Hematopoietic multipotent progenitor cell treated with erythropoietin and hydrocortisone succinate and interleukin-3 and kit ligand, for 17 days (in vitro differentiated cells): ENCODE data around the gene SLC66A1.

ENCODE experiments used
- DNase-seq: peaks from one replicate; pipeline ENCODE4 v3.0.0-alpha.2; 2015; ENCODE audit warnings: low spot score

Gene SLC66A1

GRCh38 chr1:19325958-19326747 is 14.0 kb downstream of the SLC66A1 start:
- DNase-seq: no peak

GRCh38 chr1:19326748-19327065 is 14.6 kb downstream of the SLC66A1 start:
- DNase-seq: no peak

DNA sequence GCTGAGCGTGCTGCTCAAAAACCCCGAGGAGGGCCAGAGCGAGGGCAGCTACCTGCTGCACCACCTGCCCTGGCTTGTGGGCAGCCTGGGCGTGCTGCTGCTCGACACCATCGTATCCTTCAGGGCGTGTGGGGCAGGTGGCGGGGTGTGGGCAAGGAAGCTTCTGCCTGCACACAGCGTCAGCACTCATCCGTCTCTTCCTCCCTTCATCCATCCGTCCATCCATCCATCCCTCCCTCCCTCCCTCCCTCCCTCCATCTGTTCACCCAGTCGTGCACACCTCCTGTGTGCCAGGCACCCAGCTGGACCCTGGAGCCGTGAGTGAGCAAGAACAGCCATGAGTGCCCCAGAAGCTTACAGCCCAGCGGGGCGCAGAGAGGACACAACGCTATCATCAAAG is 15.2 kb downstream of the SLC66A1 start:
- DNase-seq: no peak

- DNase-seq: no peak
Observed at GRCh38 chr1:19327736-19328135, 15.6 kb downstream of the SLC66A1 start.

GRCh38 chr1:19328486-19328885 is 16.4 kb downstream of the SLC66A1 start:
- DNase-seq: no peak

GRCh38 chr1:19329188-19329587 is 17.1 kb downstream of the SLC66A1 start:
- DNase-seq: no peak

DNA sequence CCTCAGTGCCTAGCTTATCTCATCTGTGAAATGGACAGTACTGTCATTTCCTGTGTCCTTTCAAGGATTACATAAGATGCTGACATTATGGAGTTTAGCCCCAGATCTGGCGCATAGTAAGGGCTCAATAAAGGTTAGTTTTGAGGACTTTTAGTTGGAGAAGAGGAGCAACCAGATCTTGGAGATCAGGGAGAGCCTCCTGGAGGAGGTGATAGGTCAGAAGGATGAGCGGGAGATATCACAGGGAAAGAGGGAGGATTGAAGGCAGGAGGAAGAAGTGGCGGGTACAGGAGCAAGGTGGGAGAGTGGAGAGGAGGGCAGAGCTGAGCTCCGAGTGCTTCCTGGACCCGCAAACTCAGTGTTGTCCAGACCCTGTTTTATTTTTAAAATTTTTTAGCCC is 17.5 kb downstream of the SLC66A1 start:
- DNase-seq: no peak

DNA sequence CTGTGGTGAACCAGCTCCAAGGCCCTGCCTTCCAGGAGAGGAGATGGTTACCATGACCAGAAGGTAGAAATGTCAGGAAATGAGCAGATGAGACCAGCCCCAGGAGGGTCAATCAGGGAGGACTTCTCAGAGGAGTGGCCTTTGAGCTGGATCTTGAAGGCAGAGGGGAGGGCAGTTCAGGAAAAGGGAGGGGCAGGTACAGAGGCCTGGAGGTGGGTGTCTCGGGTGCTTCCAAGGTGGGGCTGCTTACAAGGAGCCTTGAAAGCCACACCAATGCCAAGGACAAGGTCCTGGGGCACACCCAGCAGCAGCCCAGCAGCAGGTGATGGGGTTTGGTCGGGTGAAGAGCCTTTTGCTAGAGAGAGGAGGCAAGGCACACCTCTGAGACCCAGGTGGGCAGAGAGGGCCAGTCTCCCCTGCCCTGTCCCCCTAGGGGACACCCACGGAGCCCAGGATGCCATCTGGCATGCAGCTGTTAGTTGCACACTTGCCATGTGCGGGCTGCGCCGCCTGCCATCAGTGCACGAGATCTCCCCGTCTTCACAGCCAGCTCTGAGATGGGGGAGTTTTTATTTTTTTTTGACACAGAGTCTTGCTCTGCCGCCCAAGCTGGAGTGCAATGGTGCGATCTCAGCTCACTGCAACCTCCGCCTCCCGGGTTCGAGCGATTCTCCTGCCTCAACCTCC is 18.5 kb downstream of the SLC66A1 start:
- no peak for DNase-seq

- DNase-seq: no peak
Observed at GRCh38 chr1:19331262-19331878, 19.2 kb downstream of the SLC66A1 start.

GRCh38 chr1:19332832-19333231 is 20.7 kb downstream of the SLC66A1 start:
- DNase-seq: no peak

- no peak for DNase-seq
Observed at GRCh38 chr1:19333587-19334354, 21.6 kb downstream of the SLC66A1 start.

GRCh38 chr1:19336543-19336942 is 24.4 kb downstream of the SLC66A1 start:
- no peak for DNase-seq

- DNase-seq: no peak
Observed at GRCh38 chr1:19337289-19337688, 25.2 kb downstream of the SLC66A1 start.

DNA sequence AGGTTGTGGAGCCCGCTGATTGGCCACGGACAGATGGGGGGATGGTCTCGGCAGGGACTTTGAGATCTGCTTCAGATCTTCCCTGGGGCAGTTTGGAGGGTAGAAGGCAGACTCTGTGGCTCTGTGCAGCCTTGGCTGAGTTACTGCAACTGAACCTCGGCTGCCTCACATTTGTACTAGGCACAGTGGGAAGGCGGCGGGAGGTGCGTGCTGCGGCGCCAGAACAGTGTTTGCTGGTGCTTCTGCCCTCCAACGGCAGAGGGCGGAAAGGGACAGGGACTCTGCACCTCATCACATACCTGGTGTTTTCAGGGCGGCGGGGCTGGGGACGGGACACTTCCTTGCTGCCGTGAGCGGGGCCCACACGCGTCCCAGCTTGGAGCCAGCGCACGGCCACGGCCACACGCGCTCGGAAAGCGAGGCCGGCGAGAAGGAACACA is 26.2 kb downstream of the SLC66A1 start:
- no peak for DNase-seq

- no peak for DNase-seq
Observed at GRCh38 chr1:19339214-19339861, 27.2 kb downstream of the SLC66A1 start.

DNA sequence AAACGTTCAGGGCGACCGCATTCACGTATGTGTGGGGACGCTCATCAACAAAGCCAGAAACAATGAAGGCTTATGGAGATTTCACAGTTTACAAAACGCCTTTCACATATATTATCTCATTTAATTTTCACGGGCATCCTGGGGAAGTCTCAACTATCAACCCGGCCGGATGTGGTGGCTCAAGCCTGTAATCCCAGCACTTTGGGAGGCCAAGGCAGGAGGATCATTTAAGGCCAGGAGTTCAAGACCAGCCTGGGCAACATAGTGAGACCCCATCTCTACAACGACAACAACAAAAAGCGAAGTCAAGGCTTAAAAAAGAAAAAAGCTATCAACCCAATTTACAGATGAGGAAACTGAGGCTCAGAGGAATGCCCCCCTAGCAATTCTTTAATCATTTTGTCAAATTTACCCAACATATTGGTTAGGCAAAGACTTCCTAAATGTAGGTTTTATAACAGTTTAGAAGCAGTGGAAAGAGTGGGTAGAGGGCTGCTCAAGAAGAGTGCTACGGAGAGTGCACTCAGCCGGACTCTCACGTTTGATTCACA is 28.3 kb downstream of the SLC66A1 start:
- DNase-seq: no peak

GRCh38 chr1:19341201-19342061 is 29.3 kb downstream of the SLC66A1 start:
- DNase-seq: peak; percentile 73

DNA sequence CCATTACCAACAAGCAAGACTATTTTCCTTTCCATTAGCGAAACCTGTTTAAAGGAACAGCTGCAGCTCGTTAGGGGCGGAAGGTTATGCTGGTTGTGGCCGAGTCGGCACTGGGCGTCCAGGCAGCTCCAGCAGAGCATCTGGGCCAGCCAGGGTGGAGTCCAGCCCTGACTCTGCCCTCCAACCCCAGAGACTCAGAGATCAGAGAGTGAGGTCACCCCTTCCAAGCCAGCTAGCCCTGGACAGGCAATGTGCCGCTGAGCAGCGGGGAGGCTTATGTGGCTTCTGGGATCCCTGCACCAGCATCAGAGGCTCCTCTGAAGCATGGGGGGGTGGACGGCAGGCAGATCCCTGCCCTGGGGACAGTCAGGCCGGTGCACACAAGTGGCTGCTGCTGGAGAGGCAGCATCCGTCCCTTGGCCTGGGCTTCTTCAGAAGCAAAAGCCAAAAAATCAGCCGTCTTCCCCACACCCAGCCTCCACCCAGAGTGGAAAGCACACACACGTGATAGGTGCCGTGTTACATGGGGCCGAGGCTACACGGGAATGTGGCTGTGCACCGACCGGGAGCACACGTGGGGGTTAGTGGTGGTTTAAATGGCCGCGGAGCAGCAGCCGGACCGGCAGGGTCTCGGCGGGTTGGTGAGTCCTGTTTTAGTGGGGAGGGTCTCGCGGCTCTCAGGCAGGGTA is 30.1 kb downstream of the SLC66A1 start:
- no peak for DNase-seq

DNA sequence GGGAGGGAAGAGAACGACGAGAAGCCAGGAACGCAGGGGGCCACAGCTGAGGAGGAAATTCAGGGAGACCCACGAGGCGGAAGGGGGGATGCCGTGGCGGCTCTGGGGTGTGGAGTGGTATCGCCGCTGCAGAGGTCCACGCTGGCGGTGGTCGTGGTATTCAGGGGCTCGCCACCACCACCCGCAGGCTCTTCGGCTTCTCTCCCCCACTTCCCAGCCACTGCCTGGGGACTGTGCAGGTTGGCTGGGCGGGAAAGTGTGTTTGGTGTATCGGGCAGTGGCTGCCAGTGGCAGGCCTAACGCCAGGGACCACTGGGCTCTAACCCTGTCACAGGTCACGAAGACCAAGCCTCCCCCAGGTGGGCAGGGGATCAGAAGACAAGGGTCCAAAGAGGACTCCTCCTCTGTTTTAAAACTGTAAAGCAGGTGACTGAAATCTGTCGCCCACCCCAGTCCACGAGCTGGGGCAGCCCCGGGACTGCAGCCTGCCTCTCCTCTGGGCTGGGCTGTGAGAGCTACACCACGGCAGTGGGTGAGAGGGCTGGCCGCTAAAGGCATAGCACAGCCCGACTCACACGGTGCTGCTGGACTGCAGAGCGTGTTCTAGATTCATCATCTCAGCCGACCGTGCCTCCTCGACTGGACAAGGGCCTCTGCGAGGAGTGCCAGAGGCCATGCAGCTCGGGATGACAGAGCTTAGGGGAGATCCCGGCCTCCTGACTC is 30.9 kb downstream of the SLC66A1 start:
- DNase-seq: no peak
